ENCODE measurements around the gene FAM174B. TPM values are rescaled to one million over a fixed set of nuclear protein-coding genes. Genes with fewer than 3 reads are reported as not detected.

Gene FAM174B
- total and polyA plus RNA-seq, 8 donors, result 14.6 to 54.0 (median 31.0) TPM

GRCh38 chr15:92637626-92638025 lies 17.9 kb downstream of the FAM174B start:
- TF ChIP-seq POLR2AphosphoS5 (IDR thresholded peaks at IDR 0.05), result no peak
- no peak for TF ChIP-seq POLR2A (IDR thresholded peaks at IDR 0.05)
- no peak for TF ChIP-seq EP300 (IDR thresholded peaks at IDR 0.05)
- TF ChIP-seq CTCF (IDR thresholded peaks at IDR 0.05), result no peak
- Histone ChIP-seq H3K9me3 (no peaks in the 10 kb centered on the region), H3K27ac (peak overlapping the region; percentile 80 to 91 (median 86)), H3K27me3 (no peaks in the 10 kb centered on the region), H3K4me1 (peaks cover 56 to 81% (median 67%) of the 10 kb centered on the region in 4 donors), H3K4me3 (peak overlapping the region in 1 of 4 donors; percentile 1), H3K36me3 (no peaks in the 10 kb centered on the region)
- WGBS, 5 donors, result 40 to 71% (median 49%) methylated on average over 5 to 7 of the region's 7 CpGs
- peak; percentile 25 to 55 for DNase-seq
- intact Hi-C loops (cut with DNase I; ENCODE audit: low total_unique reads), result no loop called here

GRCh38 chr15:92636908-92637481 lies 18.6 kb downstream of the FAM174B start:
- no peak overlapping the region for H3K4me3 ChIP-seq
- peak in 2 of 3 donors; percentile 48 to 63 for TF ChIP-seq POLR2AphosphoS5 (IDR thresholded peaks at IDR 0.05)
- no peak for TF ChIP-seq CTCF (IDR thresholded peaks at IDR 0.05)
- TF ChIP-seq EP300 (IDR thresholded peaks at IDR 0.05), result no peak
- intact Hi-C loops (cut with DNase I; ENCODE audit: low total_unique reads), result no loop called here

GRCh38 chr15:92636401-92636907 lies 19.1 kb downstream of the FAM174B start:
- Histone ChIP-seq H3K4me1 (peaks cover 56 to 75% (median 67%) of the 10 kb centered on the region in 4 donors), H3K36me3 (no peaks in the 10 kb centered on the region), H3K27me3 (no peaks in the 10 kb centered on the region), H3K27ac (peak overlapping the region; percentile 80 to 91 (median 86)), H3K9me3 (no peaks in the 10 kb centered on the region), H3K4me3 (no peak overlapping the region)
- 81 to 88% (median 85%) methylated on average over 12 of the region's 12 CpGs for WGBS, 5 donors
- TF ChIP-seq CTCF (IDR thresholded peaks at IDR 0.05), result no peak
- TF ChIP-seq EP300 (IDR thresholded peaks at IDR 0.05), result no peak
- TF ChIP-seq POLR2A (IDR thresholded peaks at IDR 0.05), result no peak
- TF ChIP-seq POLR2AphosphoS5 (IDR thresholded peaks at IDR 0.05), result no peak
- DNase-seq, result peak in 1 of 2 donors; percentile 21
- intact Hi-C loops (cut with DNase I; ENCODE audit: low total_unique reads), result no loop called here

More at GRCh38 chr15:92636908-92637481, 18.6 kb downstream of the FAM174B start:
- 42 to 70% (median 46%) methylated on average over 6 of the region's 6 CpGs for WGBS, 5 donors
- peak; percentile 77 to 91 for DNase-seq
- Histone ChIP-seq H3K4me1 (peaks cover 56 to 75% (median 67%) of the 10 kb centered on the region in 4 donors), H3K36me3 (no peaks in the 10 kb centered on the region), H3K9me3 (no peaks in the 10 kb centered on the region), H3K27me3 (no peaks in the 10 kb centered on the region), H3K27ac (peak overlapping the region; percentile 80 to 91 (median 86))

GRCh38 chr15:92634671-92635201 lies 20.8 kb downstream of the FAM174B start:
- no peaks in the 10 kb centered on the region for H3K27me3 ChIP-seq
- no peak overlapping the region for H3K4me3 ChIP-seq
- H3K36me3 ChIP-seq, result peaks cover 0 to 6% (median 6%) of the 10 kb centered on the region in 4 donors
- no peaks in the 10 kb centered on the region for H3K9me3 ChIP-seq
- intact Hi-C loops (cut with DNase I; ENCODE audit: low total_unique reads), result no loop called here
- WGBS, 5 donors, result 61 to 74% (median 66%) methylated on average over 7 of the region's 7 CpGs
- peaks cover 56 to 71% (median 63%) of the 10 kb centered on the region in 4 donors for H3K4me1 ChIP-seq
- TF ChIP-seq POLR2AphosphoS5 (IDR thresholded peaks at IDR 0.05) (no peak), EP300 (IDR thresholded peaks at IDR 0.05) (no peak), CTCF (IDR thresholded peaks at IDR 0.05) (no peak), POLR2A (IDR thresholded peaks at IDR 0.05) (no peak)
- peak in 1 of 2 donors; percentile 41 for DNase-seq
- H3K27ac ChIP-seq, result peak overlapping the region in 3 of 5 donors; percentile 18 to 91 (median 59)

Data from stomach (tissue), 9 donors.